RWPE1 (cell line): ENCODE data around the gene TRNT1.
A peak's percentile ranks its signal among the peaks of the same experiment; 100 is the strongest.

Experiments used
- CTCF ChIA-PET: fragments of 350-600 bp; sonication (Branson Sonifier 250); formaldehyde crosslinking; extraction: SDS; loops from one replicate; lab custom pipeline; 2021; lab: Yijun Ruan, JAX
- POLR2A ChIA-PET: fragments of 400-600 bp; formaldehyde crosslinking; extraction: SDS; loops from one replicate; lab custom pipeline; 2020; ENCODE audit warnings: antibody characterized with exemption; ENCODE audit not compliant: low non-redundant PET; lab: Yijun Ruan, JAX
- DNase-seq: peaks from one replicate; pipeline ENCODE4 v3.0.0; 2012; ENCODE audit warnings: low spot score
- H3K27ac ChIP-seq: fragments of 450-650 bp; 2 replicates; pipeline ENCODE4 v1.5.1; 2017
- TF ChIP-seq, protein P1 (sequence below): fragments of 450-650 bp; conservative IDR thresholded peaks from 2 replicates; pipeline ENCODE4 v1.5.1; 2017; ENCODE audit warnings: low read depth, mild to moderate bottlenecking

TRNT1 gene

DNA sequence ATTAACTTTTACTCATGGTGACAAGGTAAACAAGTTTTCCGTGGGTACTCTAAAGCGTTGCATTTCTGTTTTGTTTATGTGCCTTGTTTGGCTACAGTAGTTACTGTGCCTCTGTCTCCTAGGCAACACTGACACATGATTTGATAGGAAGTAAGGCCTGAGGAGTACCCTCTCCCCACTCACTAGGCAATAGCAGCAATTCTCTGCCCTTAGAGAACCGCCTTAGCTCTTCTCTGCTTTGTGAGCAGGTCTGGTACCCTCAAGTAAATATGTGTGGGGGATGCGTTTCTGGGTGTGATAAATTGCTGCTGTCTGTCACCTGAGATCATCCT is 16.5 kb upstream of the TRNT1 start, which contains the start of gene IL5RA:
IL5RA (minus strand) TSS at position 76 of the 332 bp plus-strand sequence. CDS start 5,390 bp downstream, outside the sequence.
- H3K27ac ChIP-seq, result no peak within 1 kb of the TSS
- no peak for DNase-seq
- TF ChIP-seq, protein P1, sequence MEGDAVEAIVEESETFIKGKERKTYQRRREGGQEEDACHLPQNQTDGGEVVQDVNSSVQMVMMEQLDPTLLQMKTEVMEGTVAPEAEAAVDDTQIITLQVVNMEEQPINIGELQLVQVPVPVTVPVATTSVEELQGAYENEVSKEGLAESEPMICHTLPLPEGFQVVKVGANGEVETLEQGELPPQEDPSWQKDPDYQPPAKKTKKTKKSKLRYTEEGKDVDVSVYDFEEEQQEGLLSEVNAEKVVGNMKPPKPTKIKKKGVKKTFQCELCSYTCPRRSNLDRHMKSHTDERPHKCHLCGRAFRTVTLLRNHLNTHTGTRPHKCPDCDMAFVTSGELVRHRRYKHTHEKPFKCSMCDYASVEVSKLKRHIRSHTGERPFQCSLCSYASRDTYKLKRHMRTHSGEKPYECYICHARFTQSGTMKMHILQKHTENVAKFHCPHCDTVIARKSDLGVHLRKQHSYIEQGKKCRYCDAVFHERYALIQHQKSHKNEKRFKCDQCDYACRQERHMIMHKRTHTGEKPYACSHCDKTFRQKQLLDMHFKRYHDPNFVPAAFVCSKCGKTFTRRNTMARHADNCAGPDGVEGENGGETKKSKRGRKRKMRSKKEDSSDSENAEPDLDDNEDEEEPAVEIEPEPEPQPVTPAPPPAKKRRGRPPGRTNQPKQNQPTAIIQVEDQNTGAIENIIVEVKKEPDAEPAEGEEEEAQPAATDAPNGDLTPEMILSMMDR, result no peak
- ChIA-PET POLR2A (no interaction called here), CTCF (no interaction called here)

DNA sequence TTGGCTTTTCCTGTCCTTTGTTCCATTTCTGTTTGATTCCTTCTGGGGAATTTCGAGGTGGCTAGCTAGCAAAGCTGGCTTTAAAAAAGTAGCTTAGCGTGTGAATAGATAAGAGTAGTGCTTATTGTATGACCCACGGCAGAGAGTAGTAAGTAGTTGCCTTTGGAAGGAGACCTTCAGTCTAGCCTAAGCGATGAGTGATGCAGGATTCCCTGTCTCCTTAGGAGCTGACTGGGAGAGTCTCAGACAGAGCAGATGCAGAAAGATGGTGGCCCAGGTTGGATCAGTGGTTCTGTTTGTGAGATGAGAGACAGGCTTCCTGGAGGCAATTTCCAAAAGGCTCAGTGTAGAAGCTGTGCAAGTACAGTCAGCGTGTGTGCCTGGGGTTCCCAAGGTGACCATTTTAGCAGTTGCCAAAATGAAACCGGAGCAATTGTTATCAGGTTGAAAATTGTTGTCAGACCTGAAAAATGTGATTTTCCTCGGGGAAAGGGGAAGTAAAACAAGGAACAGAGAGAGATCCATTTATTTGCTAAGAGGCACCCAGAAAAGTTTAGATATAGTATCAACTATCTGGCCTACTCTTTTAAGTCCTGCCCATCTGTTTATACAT is 15.9 kb upstream of the TRNT1 start:
- DNase-seq, result no peak

DNA sequence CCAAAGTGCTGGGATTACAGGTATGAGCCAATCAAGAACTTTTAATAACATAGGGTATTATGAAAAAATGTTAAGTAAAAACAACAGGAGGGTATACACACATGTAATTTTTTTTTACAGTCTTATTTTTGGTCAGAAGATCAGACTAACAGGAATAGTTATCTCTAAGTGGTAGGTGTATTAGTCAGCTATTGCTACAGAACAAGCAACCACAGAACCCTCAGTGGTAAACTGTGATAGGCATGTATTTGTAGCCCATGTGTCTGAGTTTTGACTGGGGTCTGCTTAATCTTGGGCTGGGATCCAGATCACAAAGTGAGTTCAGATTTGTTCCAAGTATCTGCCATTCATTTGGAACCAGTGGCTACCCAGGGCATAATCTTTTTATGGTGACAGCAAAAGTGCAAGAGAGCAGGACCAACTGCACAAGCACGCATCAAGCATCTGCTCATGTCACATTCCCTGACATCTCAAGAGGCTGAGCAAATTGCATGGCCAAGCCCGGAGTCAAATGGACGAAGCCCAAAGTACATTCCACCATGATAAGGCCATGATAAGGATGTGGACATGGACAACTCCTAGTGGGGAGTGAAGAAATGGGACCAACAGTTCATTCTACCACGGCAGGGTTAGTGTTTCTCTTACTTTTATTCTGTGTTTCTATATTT is 13.6 kb upstream of the TRNT1 start:
- CTCF ChIA-PET, result no interaction called here
- POLR2A ChIA-PET, result no interaction called here
- no peak for DNase-seq
- TF ChIP-seq, protein P1, result no peak
- no peak overlapping the region for H3K27ac ChIP-seq

More for the DNA sequence above, 15.9 kb upstream of the TRNT1 start:
- H3K27ac ChIP-seq, result no peak overlapping the region
- ChIA-PET POLR2A (no interaction called here), CTCF (no interaction called here)
- TF ChIP-seq, protein P1, result no peak

DNA sequence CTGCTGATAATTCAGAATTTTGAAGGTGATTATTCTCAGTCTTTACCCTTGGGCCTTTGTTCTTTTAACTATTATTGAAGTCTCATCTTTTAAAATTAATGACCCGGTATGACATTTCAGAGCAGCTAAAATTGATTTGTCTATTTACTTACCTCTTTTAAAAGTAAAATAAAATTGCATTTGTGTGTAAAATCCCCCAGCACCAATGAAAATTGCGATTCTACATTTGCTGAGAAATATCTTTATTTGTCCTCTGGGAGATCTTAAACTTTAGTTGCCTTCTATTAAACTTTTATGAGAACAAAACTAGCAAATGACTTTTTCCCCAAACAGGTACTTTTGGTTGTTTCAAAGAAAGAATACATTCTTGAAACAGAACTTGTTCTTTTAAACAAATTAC is 9.1 kb upstream of the TRNT1 start:
- DNase-seq, result no peak
- ChIA-PET CTCF (no interaction called here), POLR2A (no interaction called here)
- TF ChIP-seq, protein P1, result no peak
- no peak overlapping the region for H3K27ac ChIP-seq

DNA sequence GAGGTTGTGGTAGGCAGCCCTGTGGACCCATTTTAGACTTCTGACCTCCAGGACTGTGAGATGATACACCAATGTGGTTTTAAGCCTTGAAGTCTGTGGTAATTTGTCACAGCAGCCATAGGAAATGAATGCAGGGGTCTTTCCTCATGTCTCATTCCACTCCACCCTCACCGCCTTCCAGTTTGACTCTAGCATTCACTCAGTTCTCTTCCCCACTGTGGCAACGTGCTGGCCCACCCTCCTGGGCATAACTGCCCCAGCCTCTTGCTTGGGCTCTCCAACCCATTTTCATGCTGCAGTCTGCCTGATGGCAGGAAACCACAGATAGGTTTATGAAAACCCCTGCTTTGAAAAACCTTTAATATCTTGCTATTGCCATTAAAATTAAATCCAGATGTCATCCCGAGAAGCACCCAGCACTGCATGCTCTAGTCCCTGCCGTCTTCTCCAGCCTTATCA is 7.3 kb upstream of the TRNT1 start:
- no peak for DNase-seq
- TF ChIP-seq, protein P1, result no peak
- CTCF ChIA-PET, result no interaction called here
- H3K27ac ChIP-seq, result no peak overlapping the region
- POLR2A ChIA-PET, result no interaction called here

DNA sequence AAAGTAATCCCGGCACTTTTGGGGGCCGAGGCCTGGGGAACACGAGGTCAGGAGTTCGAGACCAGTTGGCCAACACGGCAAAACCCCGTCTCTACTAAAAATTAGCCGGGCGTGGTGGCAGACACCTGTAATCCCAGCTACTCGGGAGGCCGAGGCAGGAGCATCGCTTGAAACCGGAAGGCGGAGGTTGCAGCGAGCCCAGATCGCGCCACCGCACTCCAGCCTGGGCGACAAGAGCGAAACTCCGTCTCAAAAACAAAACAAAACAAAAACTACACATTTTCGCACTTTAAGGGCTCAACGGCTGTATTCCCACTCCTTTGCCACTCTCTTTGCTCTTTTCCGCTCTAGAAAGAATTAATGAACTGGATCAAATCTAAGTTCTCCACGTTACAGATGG is 763 bp upstream of the TRNT1 start:
- POLR2A ChIA-PET, result no interaction called here
- no peak for DNase-seq
- TF ChIP-seq, protein P1, result no peak
- peak overlapping the region; percentile 77 for H3K27ac ChIP-seq
- CTCF ChIA-PET, result no interaction called here
